PFSK-1 (cell line): ENCODE measurements around the gene VWA3B.

Experiments used
- FOXP2 ChIP-seq: optimal IDR thresholded peaks from 2 replicates; pipeline ENCODE3; 2011; ENCODE audit warnings: borderline replicate concordance, control low read depth, inconsistent platforms; ENCODE audit not compliant: insufficient read depth; ENCODE audit errors: extremely low read length, extremely low read depth
- POLR2AphosphoS5 ChIP-seq: IDR thresholded peaks from 2 replicates; pipeline ENCODE4 v1.6.1; 2012; ENCODE audit warnings: low read depth, mild to moderate bottlenecking, control low read depth, low read length, moderate library complexity
- REST ChIP-seq, 2 experiments: IDR thresholded peaks; 2 replicates each; pipeline versions ENCODE4 v1.6.1 to v1.8.0; 2011 to 2012; ENCODE audit warnings: low read depth in 2 of 2, low read length in 2 of 2, control low read depth in 1 of 2, inconsistent platforms in 1 of 2, mild to moderate bottlenecking in 1 of 2, moderate library complexity in 1 of 2; ENCODE audit not compliant: insufficient read depth in 1 of 2
- SIN3A ChIP-seq: IDR thresholded peaks from 2 replicates; pipeline ENCODE4 v1.6.1; 2012; ENCODE audit warnings: mild to moderate bottlenecking, low read length, moderate library complexity, borderline replicate concordance; ENCODE audit not compliant: insufficient read depth
- TAF1 ChIP-seq: IDR thresholded peaks from 2 replicates; pipeline ENCODE4 v1.6.1; 2012; ENCODE audit warnings: low read length, control low read depth, borderline replicate concordance; ENCODE audit not compliant: insufficient read depth

DNA sequence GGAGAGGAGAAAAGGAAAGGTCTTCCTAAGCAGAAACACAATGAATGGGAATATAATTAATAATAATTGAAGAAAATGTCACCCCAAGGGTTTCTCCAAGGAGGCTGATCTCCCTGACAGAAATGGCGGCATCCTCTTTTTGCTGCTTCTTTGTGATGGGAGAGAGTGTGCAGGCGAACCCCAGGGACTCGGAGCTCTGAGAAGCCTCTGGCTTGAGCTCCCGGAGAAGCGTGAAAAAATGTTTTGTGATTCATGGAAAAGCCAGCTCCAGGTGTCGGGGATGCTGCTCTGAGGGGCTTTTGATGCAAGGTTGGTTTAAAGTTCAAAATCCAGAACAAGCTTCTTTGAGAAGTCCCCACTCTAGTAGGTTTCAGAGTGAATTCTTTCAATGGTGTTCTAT, 91.0 kb downstream of the VWA3B start:
- TF ChIP-seq REST (IDR thresholded peaks at IDR 0.05; ENCODE audit: insufficient read depth in 1 of 2, low read depth in 2 of 2, low read length in 2 of 2) (no peak), POLR2AphosphoS5 (no peak), TAF1 (no peak), FOXP2 (no peak), SIN3A (no peak)
